HG03280 (cell line): Measurements from ENCODE around the gene ZC2HC1C.
A peak's percentile ranks its signal among the peaks of the same experiment; 100 is the strongest.
"Not testable (repeated sequence)": the region's sequence is repeated elsewhere in the genome, so short reads cannot be mapped to it uniquely, and the experiment has no call there.

Source experiments
- ATAC-seq: cut with Tn5 transposase; IDR thresholded peaks from one replicate; pipeline ENCODE4 v1.9.1; 2021; ENCODE audit warnings: mild to moderate bottlenecking, moderate library complexity; ENCODE audit not compliant: unreplicated experiment

ZC2HC1C gene

GRCh38 chr14:75090353-75090752, 20.9 kb downstream of the ZC2HC1C start:
- no peak for ATAC-seq

- ATAC-seq = no peak
Observed at GRCh38 chr14:75091251-75091650, 21.8 kb downstream of the ZC2HC1C start.

GRCh38 chr14:75092698-75093097, 23.3 kb downstream of the ZC2HC1C start:
- no peak for ATAC-seq

GRCh38 chr14:75094896-75095295, 25.5 kb downstream of the ZC2HC1C start:
- no peak for ATAC-seq

GRCh38 chr14:75095690-75096089, 26.2 kb downstream of the ZC2HC1C start:
- no peak for ATAC-seq

- no peak for ATAC-seq
Observed at GRCh38 chr14:75096959-75097358, 27.5 kb downstream of the ZC2HC1C start.

GRCh38 chr14:75098212-75098611, 28.8 kb downstream of the ZC2HC1C start:
- ATAC-seq = no peak

- no peak for ATAC-seq
Observed at GRCh38 chr14:75098682-75099081, 29.2 kb downstream of the ZC2HC1C start.

GRCh38 chr14:75101491-75101890, 32.0 kb downstream of the ZC2HC1C start:
- ATAC-seq = no peak

- ATAC-seq = no peak
Observed at GRCh38 chr14:75107186-75107585, 37.7 kb downstream of the ZC2HC1C start.

GRCh38 chr14:75109877-75110276, 40.4 kb downstream of the ZC2HC1C start:
- no peak for ATAC-seq

GRCh38 chr14:75113932-75114539, 44.6 kb downstream of the ZC2HC1C start:
- no peak for ATAC-seq

GRCh38 chr14:75119056-75119455, 49.6 kb downstream of the ZC2HC1C start:
- ATAC-seq = no peak

GRCh38 chr14:75120541-75121291, 51.3 kb downstream of the ZC2HC1C start:
- ATAC-seq = no peak

- ATAC-seq = no peak
Observed at GRCh38 chr14:75121552-75121951, 52.1 kb downstream of the ZC2HC1C start.

- ATAC-seq = no peak
Observed at GRCh38 chr14:75123991-75124390, 54.5 kb downstream of the ZC2HC1C start.

GRCh38 chr14:75125617-75126016, 56.2 kb downstream of the ZC2HC1C start:
- no peak for ATAC-seq

GRCh38 chr14:75126121-75126544, 56.7 kb downstream of the ZC2HC1C start:
- ATAC-seq = no peak

GRCh38 chr14:75126679-75127473, 57.4 kb downstream of the ZC2HC1C start, which contains the start of gene NEK9:
Gene NEK9 (minus strand): TSS chr14:75127048. CDS start chr14:75126921, 127 bp downstream.
- ATAC-seq = peak; percentile 86

- ATAC-seq = not testable (repeated sequence)
Observed at GRCh38 chr14:75127474-75127820, 58.0 kb downstream of the ZC2HC1C start.

- ATAC-seq = no peak
Observed at GRCh38 chr14:75127903-75128595, 58.6 kb downstream of the ZC2HC1C start.
